GM18909 (cell line): ENCODE results near the gene GJC1.

Source experiments
- ATAC-seq: cut with Tn5 transposase; IDR thresholded peaks from one replicate; pipeline ENCODE4 v1.9.1; 2021; ENCODE audit warnings: mild to moderate bottlenecking; ENCODE audit not compliant: unreplicated experiment, poor library complexity

GJC1 gene

GRCh38 chr17:44780161-44780560 is 49.9 kb downstream of the GJC1 start:
- ATAC-seq: no peak

- ATAC-seq: no peak
Observed at GRCh38 chr17:44779211-44780025, 50.7 kb downstream of the GJC1 start.

GRCh38 chr17:44778656-44779210 is 51.4 kb downstream of the GJC1 start:
- ATAC-seq: no peak

- no peak for ATAC-seq
Observed at GRCh38 chr17:44777394-44778348, 52.4 kb downstream of the GJC1 start.

GRCh38 chr17:44776628-44777393 is 53.3 kb downstream of the GJC1 start:
- ATAC-seq: no peak

GRCh38 chr17:44775838-44776621 is 54.1 kb downstream of the GJC1 start:
- ATAC-seq: peak; percentile 12

GRCh38 chr17:44775136-44775837 is 54.8 kb downstream of the GJC1 start:
- peak; percentile 82 for ATAC-seq

GRCh38 chr17:44774271-44775135 is 55.6 kb downstream of the GJC1 start:
- ATAC-seq: peak; percentile 41

DNA sequence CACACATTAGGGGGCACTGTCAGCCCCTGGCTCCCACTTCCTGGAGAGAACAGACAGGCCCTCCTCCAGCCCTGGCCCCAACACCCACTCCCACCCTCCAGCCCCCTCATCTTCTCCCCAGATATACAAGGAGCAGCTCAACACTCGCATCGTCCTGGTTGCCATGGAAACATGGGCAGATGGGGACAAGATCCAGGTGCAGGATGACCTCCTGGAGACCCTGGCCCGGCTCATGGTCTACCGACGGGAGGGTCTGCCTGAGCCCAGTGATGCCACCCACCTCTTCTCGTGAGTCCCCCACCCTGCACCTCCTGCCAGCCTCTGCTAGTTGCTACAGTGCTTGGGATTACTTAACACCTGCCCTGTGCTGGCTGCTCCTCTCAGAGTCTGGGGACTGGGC is 56.9 kb downstream of the GJC1 start:
- ATAC-seq: no peak

DNA sequence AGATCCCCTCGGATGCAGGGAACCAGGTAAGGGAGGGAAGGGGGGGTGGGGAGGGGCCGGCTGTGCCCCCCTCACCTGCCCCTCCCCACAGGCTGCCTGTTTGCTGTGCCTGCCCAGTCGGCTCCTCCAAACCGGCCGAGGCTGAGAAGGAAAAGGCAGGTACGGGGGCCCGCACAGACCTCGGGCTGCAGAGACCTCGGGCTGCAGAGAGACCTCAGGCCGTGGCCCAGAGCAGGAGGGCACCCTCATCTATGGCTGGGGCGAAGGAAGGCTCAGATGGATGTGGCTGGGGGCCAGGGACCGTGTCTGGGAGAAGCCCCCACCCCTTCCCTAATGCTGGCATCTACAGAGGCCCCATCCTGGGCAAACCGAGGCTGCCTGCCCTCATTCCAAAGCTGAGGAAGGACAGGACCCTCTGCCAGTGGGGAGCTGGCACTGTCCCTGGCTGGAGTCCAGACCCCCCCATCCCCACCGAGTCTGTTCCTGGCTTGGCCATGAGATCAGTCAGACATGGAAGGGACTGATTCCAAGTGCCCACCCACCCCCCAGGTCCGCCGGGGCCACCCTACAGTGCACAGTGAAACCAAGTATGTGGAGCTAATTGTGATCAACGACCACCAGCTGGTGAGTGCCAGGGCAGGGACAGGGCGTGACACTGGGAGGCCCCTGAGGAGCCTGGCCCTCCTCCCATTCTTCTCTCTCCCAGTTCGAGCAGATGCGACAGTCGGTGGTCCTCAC is 57.6 kb downstream of the GJC1 start:
- no peak for ATAC-seq

DNA sequence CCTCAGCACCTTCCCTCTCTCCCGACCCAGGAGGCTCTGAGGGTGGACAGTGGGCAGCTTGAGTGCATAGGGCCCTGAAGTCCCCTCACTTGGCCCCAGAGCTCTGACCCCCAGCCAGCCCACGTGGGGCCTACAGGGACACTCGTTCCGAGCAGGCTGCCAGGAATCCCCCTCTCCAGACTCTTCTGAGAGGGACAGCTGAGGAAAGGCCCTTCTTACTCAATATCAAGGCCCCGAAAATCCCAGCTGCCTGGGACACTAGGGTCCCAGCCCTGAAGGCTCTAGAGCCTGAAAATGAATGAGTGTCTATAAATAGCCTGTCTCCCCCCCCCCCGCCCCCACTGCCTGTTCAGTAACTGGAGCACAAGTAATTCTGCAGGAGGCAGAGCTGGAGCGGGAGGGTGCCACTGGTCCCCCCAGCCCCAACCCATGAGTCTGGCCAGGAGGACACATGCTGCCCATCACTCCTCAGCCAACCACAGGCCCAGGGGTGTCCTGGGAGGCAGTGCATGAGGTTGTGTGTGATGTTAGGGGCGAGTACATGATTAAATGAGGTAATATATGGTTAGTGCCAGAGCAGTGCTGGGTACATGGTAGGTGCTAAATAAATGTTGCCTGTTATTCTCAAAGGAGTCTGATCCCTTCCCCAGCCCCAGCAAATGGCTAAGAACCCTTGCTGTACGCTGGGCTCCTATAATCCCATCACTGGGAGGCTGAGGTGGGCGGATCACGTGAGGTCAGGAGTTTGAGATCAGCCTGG is 59.7 kb downstream of the GJC1 start:
- ATAC-seq: no peak

DNA sequence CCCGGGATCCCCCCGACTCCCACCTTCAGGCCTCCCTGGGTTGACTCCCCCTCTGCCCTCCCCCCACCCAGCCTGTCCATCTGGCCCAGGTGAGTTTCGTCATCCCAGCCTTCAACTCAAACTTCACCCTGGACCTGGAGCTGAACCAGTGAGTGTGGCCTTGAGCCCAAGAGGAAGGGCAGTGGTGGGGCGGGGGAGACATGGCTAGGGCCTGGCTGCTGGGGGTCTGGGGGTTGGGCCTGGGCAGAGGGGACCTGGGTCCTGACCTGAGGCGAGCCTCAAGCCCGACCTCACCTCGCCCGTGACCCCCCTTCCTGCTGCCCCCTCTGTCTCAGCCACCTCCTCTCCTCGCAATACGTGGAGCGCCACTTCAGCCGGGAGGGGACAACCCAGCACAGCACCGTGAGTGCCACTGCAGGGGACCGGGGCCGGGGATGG is 60.4 kb downstream of the GJC1 start:
- ATAC-seq: no peak

GRCh38 chr17:44769230-44769629 is 60.9 kb downstream of the GJC1 start:
- ATAC-seq: no peak

DNA sequence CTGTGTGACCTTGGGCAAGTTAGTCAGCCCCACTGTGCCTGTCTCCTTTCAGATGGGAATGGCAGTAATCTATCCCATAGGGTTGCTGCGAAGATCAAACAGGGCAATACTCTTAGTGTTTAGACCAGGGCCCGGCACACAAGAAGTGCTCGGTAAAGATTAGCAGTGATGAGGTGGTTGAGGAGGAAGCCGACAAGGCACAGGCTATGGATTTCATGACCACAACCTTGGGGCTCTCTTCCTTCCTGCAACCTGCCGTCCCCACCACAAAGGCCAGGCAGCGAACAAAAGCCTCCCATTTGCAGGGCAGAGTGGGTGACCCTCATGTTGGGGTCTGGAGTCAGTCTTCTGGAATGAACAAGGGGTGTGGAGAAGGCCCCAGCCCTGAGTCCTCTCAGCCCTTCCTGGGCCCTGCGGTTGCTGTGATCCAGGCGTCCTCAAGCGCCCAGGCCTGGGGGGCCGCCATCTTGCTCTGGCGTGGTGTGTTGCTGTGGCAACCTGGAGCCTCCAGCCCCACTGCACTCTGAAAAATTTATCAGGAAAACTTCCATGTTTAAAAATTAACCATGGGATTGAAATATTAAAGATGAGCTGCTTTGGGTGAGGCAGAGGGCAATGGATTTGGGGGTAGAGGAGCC is 61.5 kb downstream of the GJC1 start:
- no peak for ATAC-seq

DNA sequence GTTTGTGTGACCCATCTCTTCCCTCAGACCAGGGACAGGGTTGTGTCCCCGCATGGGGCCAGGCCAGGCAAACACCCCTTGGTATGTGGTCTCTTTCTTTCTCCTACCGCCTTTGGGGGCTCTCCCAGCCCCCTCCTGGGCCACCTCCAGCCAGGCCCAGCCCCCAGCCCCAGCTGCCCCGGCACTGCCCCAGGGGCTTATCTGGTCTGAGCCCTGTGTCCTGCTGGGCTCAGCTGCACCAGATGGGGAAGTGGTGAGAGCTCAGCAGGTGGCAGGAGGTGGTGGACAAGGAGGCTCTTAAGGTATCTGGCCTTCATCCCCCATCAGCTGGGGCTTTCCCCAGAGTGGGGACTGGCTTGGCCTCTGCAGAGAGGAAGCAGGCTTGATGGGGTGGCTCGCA is 62.6 kb downstream of the GJC1 start:
- ATAC-seq: no peak

DNA sequence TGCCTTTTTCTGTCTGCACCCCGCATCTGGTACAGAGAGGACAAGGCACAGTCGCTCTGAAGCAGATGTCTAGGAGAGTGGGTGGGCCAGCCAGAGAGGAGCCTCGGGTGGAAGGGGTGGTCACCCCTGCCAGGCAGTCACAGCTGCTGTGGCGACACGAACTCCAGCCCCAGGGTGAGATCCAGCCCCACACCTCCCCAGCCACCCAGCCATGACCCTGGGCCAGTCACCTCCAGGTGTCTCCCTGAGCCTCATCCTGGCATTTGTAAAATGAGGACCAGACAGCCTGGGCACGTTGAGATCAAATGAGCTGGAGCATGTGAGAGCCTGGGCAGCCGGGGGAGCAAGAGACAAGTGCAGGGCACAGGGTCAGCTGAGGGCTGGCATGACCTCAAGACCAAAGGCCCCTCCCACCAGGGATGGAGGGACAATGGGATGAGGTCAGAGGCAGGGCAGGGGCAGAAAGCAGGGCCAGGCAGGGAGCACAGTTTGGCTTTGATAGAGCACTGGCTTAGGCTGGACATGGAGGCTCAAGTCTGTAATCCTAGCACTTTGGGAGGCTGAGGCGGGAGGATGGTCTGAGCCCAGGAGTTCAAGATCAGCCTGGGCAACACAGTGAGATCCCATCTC is 63.6 kb downstream of the GJC1 start:
- no peak for ATAC-seq
